Measurements from ENCODE around the gene CDH13.

The CDH13 gene

GRCh38 chr16:83742124-83742899 lies 1115.5 kb downstream of the CDH13 start:
- no peak for DNase-seq

- no peak for DNase-seq
Measured at GRCh38 chr16:83743241-83743640, 1116.5 kb downstream of the CDH13 start.

- no peak for DNase-seq
Measured at GRCh38 chr16:83743720-83744119, 1117.0 kb downstream of the CDH13 start.

- no peak for DNase-seq
Measured at GRCh38 chr16:83744441-83744981, 1117.7 kb downstream of the CDH13 start.

- DNase-seq = no peak
Measured at GRCh38 chr16:83746611-83747010, 1119.8 kb downstream of the CDH13 start.

- DNase-seq = no peak
Measured at GRCh38 chr16:83747936-83748335, 1121.2 kb downstream of the CDH13 start.

GRCh38 chr16:83755391-83755790 lies 1128.6 kb downstream of the CDH13 start:
- DNase-seq = no peak

GRCh38 chr16:83762141-83762991 lies 1135.6 kb downstream of the CDH13 start:
- DNase-seq = no peak

- no peak for DNase-seq
Measured at GRCh38 chr16:83762992-83763358, 1136.2 kb downstream of the CDH13 start.

GRCh38 chr16:83768986-83769385 lies 1142.2 kb downstream of the CDH13 start:
- DNase-seq = no peak

- DNase-seq = no peak
Measured at GRCh38 chr16:83769397-83770008, 1142.7 kb downstream of the CDH13 start.

- no peak for DNase-seq
Measured at GRCh38 chr16:83771306-83771942, 1144.7 kb downstream of the CDH13 start.

- DNase-seq = no peak
Measured at GRCh38 chr16:83772806-83773205, 1146.0 kb downstream of the CDH13 start.

GRCh38 chr16:83774066-83774465 lies 1147.3 kb downstream of the CDH13 start:
- DNase-seq = no peak

- DNase-seq = no peak
Measured at GRCh38 chr16:83776944-83777343, 1150.2 kb downstream of the CDH13 start.

- no peak for DNase-seq
Measured at GRCh38 chr16:83779886-83780285, 1153.1 kb downstream of the CDH13 start.

- DNase-seq = no peak
Measured at GRCh38 chr16:83785455-83785854, 1158.7 kb downstream of the CDH13 start.

- no peak for DNase-seq
Measured at GRCh38 chr16:83789642-83790401, 1163.1 kb downstream of the CDH13 start.

- no peak for DNase-seq
Measured at GRCh38 chr16:83791916-83792315, 1165.1 kb downstream of the CDH13 start.

GRCh38 chr16:83792391-83792790 lies 1165.6 kb downstream of the CDH13 start:
- DNase-seq = no peak

- no peak for DNase-seq
Measured at GRCh38 chr16:83793179-83793578, 1166.4 kb downstream of the CDH13 start.
